NOMO-1 (cell line): ENCODE data around the gene CFAP58.
"Not testable (repeated sequence)": the region's sequence is repeated elsewhere in the genome, so short reads cannot be mapped to it uniquely, and the experiment has no call there.

ENCODE experiments used
- DNase-seq, 2 experiments: peaks; one replicate each; lab custom pipeline; 2025; ENCODE audit not compliant: unreplicated experiment in 2 of 2; lab: John Stamatoyannopoulos, UW

Gene CFAP58

DNA sequence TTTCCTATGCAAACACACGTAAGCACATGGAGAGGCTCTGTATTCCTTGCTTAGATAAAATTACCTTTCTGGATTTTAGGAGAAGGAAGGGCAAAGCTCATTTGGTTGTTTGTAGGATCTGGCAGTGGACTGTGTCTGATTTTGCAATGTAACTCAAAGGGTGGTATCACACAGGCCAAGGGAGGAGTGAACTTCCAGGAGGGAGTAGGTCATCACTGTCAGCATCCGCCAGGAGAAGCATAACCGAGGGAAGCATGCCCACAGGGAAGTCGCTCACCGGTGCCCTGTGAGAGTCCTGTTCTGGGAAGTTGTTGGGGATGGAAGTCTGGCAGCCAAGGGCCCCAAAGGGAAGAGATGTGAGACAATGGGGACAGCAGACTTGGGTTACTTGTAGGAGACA lies 74.4 kb downstream of the CFAP58 start:
- DNase-seq: no peak

DNA sequence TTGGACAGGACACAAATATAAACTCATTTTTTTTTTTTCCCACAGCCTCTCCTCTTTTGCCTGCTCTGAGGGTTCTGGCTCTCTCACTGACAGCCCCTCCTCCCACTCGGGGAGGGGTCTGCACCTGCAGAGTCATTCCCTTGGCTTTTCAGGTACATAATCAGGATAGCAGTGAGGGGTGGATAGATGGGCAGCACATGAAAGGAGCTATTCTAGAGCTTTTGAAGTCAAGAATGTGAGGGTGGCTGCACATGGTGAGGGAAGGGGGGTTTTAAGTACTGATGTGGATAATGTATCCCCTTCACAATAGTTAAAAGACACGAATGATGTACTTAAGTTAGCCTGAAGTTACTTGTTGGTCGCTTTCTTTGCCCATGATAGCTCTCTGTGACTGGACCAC lies 76.2 kb downstream of the CFAP58 start:
- no peak for DNase-seq

DNA sequence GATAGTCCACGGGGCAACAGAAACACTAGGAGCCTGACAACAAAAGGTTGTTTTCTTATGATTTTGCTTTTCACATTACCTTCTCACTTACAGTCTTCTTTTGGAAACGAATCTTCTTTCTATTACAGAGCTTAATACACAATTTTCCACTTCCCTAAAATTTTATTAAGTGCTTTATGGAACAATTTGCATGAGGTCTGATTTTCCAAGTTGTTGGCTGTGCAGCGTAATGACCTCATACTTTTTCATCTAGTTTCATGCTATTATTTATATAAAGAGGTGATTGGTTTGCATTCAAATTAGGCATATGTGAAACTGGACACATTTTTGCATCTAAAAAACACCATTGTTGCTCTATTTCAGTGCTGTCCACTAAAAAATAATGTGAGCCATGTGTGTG lies 76.7 kb downstream of the CFAP58 start:
- no peak for DNase-seq

DNA sequence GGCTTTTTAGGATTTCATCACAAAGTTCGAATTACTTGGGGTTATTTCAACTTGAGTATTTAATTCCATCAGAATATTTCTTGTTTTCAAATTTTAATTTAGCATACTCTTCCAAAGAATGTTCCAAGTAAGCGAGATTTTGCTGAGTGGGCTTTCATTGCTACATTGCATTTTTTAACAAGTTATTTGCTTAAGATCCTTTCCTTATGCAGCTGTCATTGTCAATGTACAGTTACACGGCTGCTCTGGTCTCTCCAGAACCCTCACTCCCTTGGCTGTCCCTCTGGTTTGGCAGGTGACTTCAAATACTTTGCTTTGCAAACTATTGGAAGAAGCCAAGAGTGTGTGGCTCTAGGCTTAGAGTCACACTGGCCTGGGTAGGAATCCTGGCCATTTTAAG lies 80.0 kb downstream of the CFAP58 start:
- no peak for DNase-seq

DNA sequence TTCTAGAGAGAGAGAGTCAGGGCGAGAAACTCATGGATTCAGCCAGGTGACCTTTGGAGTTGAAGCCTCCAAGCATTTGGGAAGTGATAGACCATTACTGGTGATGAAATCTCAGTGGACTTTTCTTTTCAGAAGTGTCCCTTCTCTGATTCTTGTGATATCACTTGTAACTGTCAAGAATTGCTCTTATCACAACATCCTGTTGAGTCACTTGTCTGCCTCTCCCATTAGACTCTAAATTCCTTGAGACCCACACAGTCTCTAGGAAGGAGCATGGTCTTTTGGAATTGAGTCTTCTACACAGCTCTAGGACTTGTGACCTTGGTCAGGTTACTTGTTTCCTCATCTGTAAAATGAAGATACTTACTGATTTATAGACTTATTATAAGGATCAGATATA lies 81.0 kb downstream of the CFAP58 start:
- DNase-seq: no peak

DNA sequence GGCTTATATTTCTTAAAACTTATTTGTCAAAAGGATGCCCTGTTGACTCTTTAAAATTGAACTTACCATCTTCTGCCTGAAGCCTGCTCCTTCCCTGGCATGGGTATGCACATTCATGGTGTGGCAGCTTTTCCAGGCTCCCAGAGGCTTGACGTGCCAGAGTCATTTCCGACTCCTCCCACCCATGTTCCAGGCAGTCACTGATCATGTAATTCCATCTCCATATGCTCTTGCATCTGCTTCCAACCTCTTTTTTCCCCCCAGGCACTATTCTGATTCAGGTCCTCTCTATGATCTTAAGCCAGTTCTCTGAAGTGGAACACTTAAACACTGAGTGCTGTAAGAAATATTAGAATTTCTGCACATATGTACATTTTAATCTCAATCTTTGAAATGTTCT lies 82.2 kb downstream of the CFAP58 start:
- DNase-seq: no peak

DNA sequence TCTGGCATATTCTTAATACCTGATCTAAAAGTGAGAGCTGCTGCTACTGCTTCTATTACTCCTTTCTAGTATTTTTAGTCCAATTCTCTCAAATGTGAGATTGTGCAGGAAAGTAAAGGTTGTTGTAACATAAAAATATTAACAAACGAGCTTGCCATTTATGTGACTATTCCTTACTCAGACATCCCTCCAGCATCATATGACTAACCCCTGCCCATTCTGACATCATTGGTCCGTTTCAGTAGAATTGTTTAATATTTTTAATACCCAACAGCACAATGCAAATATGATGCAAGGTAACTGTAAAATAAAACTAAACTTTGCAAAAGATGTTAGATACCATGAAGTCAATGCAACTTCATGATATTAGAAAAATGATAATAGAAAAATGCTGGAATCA lies 83.6 kb downstream of the CFAP58 start:
- DNase-seq: no peak

DNA sequence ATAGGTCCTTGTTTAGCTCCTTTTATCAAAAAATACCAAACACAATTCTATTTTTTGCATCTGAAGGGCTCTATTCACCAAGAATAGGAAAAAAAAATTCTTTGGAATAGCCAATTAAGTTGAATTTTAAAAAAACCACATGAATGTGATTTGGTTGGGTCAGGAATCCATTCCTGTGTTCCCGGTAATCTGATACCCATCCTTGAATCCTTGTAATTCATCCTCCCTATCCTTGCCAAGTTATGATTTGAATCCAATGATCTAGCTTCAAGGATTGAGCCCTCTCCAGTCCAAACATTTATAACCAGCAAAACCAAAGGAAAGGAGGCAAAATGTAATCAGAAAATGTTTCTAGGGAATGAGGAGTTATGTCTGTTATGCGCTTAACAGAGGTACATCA lies 86.6 kb downstream of the CFAP58 start:
- no peak for DNase-seq

DNA sequence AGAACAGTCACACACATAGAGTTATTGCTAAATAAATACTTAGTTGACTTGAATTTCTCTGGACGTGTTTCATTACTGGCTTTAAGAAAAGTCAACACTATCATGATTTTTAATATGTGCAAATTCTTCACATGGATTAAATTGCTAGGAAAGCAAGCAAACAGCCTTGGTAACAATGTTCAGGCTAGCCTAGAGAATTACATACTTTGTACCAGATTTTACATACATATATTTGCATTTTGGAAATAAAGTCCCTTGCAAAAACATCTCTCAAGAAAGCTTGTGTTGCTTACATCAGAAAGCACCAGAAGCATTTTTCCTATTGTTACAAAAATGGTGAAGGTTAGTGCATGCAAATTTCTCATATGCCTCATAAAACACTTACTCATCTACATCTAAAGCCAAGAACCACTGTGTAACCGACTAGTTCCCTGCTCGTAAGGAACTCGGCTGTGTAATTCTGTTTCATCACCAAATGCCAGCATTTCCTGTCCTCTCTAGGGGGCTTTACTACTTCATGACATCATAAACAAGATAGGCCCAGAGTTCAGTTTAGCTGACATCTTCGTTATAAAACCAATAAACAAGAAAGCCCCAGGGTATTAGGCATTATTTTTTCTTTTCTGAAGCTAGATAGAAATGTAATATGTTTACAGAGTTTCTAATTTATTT lies 87.8 kb downstream of the CFAP58 start:
- DNase-seq: peak; percentile 2 to 24

DNA sequence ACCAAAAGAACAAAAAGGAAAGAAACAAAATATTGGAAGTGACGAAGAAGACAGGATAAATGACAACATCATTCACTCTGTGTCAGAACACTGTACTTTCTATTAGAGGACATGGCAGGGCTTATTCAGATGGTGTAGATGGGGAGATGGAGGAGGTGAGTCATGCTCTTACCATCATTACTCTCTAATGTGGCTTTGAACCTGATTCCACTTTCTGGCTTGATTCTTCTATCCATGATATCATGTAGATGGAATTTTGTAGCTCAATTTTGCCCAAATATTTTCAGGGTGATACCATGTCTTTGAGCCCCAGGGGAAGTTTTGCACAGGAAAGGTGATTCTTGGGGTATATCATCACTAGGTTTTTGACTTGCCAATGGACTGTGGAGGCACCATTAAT lies 91.7 kb downstream of the CFAP58 start:
- no peak for DNase-seq

DNA sequence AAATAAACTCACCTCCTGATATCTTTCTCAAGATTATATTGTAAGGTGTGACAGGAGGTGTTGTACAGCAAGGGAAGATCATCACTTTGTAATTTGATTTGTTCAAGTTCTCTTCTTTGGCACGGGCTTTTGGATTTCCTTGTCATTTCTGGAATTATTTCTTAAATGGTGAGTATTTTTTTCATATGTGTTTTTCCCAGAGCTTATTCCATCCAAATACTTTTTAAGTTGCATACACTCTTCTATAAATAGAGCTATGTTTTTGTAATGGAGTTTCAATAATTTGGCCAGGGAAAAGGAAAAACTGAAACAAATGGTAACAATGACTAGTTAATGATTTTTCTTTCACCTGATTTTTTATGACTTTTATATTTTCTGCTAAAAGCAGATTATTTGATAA lies 92.5 kb downstream of the CFAP58 start:
- DNase-seq: no peak

DNA sequence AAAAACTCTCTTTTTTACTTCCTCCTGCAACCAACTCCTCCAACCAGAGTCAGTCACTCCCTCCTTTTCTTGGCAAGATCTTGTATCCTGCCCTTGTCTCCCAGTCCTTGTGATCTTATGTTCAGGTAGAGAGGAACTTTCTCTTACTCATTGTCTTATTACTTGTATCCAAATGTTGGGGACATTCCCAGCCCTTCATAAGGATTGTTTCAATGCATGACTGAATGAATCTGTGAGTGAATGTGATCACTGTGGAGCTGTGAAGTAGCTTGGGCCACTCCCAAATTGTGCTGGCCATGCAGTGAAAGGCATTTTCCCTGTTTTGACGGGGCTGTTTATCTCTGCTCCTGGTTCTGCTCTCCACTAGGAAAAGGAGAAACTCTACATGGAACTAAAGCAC lies 93.7 kb downstream of the CFAP58 start:
- no peak for DNase-seq

DNA sequence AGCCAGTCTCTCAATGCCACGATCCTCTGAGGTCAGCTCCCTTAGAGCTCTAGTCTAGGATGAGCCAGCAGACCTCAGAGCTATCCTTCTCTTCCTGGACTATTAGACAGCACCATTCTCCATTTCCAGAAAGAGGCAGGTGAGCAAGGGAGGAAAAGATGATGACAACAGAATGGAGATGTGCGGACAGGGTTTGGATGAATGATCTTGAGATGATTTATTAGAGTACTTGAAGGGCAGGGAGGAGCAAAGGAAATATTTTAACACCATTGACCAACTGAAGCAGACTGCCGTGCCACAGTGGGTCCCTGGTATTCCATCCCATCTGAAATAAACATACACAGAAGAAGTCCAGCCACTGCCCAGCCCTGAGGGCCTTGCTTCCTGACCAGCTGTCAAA lies 94.3 kb downstream of the CFAP58 start:
- no peak for DNase-seq

DNA sequence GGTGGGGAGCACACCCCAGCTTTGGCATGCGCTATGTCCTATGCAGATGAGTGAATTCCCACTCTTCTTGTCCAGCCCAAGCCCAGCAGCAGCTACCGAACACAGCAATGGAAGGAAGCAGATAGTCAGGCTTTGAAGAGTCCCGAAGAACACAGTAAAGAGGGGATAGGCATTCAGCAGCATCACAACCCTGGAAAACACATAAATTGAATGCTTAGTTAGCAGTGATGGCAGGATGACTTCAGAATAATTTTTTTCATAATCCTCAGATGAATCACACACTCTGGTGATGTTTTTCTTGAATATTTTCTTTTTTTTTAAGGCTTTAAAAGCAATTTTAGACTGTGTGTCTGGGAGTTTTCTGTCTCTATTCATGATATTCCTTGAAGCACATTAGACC lies 95.8 kb downstream of the CFAP58 start:
- no peak for DNase-seq

DNA sequence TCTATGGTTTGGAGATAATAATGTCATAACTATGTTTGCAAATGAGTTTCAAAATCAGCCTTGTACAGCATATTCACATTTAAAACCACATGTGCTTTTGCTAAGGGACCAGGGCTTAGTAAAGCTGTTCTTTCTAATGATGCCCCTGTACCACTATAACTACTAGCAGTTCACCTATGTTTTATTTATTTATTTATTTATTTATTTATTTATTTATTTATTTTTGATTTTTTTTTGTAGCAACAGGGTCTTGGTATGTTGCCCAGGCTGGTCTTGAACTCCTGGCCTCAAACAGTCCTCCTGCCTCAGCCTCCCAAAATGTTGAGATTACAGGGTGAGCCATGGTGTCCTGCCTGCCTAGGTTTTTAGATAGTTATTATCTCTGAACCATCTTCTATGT lies 96.9 kb downstream of the CFAP58 start:
- no peak for DNase-seq

DNA sequence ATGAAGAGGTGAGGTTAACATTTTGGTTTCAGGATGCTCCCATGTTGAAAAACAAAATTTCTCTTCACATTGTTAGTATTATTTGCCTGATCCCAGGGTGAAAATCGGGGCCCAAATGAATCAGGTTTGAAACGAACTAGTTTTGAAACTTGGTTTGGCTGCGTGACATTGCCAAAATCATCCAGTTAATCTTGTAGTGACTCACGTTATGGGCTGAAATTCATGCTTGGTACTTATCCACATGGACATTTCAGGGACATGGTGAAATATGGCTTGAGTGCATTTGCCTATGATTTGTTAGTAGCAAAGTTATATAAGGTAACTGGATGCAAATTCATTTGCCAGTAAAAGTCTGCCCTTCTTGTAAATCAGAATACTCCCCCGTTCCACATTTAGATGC lies 97.3 kb downstream of the CFAP58 start:
- no peak for DNase-seq

DNA sequence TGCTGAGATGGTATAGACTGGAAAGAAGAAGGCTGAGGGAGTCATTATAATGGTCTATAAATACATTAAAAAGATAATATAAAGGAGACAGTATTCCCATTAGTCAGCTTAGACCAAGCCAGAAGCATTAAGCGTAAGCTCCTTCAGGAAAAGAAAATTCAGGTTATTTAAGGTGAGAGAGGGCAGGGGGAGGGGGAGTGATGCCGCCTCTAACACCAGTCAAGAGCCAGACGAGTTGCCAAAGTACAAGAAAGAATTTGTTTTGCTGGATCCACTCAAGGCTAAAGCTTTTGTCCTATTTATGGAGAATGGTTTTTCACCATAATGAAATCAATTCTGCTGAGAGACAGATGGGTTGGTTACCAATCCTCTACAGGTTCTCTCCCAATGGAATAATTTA lies 99.3 kb downstream of the CFAP58 start:
- DNase-seq: no peak

DNA sequence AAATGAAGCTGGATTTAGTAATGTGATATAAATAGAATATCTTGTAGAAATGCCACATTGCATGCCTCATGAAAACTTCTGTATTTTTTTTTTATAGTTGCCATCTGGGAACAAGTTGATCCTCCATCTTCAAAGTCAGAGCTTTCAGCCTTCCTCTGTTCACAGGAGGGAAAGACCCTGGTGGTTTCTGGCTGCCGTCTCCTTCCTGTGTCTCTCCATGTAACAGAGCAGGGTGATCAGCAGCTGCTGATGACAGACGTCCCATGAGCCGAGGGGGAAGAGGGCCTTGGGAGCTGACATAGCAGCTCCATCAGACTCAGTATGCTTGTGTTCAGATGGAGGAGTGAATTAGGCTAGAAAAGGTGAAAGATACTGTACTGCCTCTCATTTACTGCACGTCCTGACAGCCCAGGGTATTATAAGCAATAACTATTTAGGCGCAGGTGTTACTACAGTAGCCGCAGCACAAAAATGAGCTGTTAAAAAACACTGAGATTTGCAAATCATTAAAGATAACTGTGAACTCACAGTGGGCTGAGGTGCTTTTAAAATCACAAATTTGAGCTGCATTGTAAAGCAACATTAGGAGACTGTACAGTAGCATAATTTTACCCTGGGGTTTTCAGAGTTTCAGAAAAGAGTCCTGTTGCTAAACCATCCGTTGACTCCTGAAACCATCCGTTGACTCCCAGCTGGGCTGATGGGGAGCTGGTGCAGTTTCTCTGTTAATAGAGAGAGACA lies 103.3 kb downstream of the CFAP58 start:
- DNase-seq: no peak

DNA sequence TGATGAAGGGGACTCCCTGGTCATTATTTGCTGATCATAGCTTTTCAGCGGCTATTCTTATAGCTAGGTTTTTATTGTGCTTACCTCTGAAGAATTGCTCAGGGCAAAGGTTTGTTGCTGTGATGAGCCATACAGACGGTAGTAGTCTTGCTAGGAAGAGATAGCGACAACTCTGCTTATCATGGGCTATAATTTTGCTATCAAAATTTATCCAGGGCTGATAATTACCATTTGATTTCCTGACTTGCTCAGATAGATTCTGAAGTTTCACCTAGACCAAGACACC lies 103.9 kb downstream of the CFAP58 start:
- DNase-seq: no peak

DNA sequence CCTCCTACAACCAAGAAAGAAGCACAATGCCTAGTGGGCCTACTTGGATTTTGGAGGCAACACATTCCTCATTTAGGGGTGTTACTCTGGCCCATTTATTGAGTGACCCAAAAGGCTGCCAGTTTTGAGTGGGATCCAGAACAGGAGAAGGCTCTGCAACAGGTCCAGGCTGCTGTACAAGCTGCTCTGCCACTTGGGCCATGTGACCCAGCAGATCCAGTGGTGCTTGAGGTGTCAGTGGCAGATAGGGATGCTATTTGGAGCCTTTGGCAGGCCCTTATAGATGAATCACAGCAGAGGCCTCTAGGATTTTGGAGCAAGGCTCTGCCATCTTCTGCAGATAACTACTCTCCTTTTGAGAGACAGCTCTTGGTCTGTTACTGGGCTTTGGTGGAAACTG lies 111.9 kb downstream of the CFAP58 start:
- not testable (repeated sequence) for DNase-seq

DNA sequence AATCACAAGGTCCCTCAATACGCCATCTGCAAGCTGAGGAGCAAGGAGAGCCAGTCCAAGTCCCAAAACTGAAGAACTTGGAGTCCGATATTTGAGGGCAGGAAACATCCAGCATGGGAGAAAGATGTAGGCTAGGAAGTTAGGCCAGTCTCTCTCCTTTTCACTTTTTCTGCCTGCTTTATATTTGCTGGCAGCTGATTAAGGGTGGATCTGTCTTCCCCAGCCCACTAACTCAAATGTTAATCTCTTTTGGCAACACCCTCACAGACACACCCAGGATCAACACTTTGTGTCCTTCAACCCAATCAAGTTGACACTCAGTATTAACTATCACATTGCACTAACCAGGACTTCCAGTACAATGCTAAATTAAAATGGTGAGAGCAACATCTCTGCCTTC lies 115.2 kb downstream of the CFAP58 start:
- not testable (repeated sequence) for DNase-seq

DNA sequence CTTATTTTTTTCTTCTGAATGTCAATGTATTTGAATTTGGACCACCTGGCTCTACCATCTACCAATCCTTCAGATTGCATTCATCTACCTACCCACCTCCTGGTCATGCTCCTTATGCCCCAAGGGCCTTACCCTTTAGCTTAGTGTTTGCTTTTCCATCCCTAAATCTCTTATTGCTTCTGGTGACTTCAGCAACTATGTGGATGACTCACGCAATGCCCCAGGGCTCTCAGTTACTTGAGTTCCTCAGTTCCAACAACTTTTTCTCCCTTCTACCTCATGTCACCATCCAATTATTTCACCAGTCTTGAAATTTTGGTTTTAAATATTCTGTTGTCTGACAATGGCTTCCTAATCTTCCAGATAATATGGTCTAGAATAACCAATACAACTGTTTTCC lies 118.9 kb downstream of the CFAP58 start:
- no peak for DNase-seq
